Brain microvascular endothelial cell (primary cell): ENCODE data around the gene SKAP1.

Source experiments
- DNase-seq: peaks from one replicate; pipeline ENCODE4 v3.0.0-alpha.2; 2020
- H3K27ac ChIP-seq: fragments of 250-450 bp; sonication (Bioruptor Pico); 2 replicates; pipeline ENCODE4 v1.5.1; 2020; ENCODE audit warnings: mild to moderate bottlenecking, moderate library complexity
- H3K27me3 ChIP-seq: fragments of 250-450 bp; sonication (Bioruptor Pico); replicated peaks from 2 replicates; pipeline ENCODE4 v1.5.1; 2020; ENCODE audit warnings: mild to moderate bottlenecking
- H3K36me3 ChIP-seq: fragments of 250-450 bp; sonication (Bioruptor Pico); replicated peaks from 2 replicates; pipeline ENCODE4 v1.5.1; 2020; ENCODE audit warnings: mild to moderate bottlenecking
- H3K4me3 ChIP-seq: 2 replicates; pipeline ENCODE4 v1.5.1; 2011; ENCODE audit warnings: low read depth, mild to moderate bottlenecking, control low read depth, low read length, moderate library complexity
- CTCF ChIP-seq: IDR thresholded peaks from 2 replicates; pipeline ENCODE4 v1.5.1; 2011; ENCODE audit warnings: low read depth, mild to moderate bottlenecking, moderate library complexity, low read length, control low read depth, inconsistent platforms; ENCODE audit errors: missing control alignments
- in situ Hi-C: cut with HindIII; loops from 2 replicates; pipeline ENCODE4 v1.10.0; 2017; ENCODE audit warnings: low sequenced_read_pairs, low pct_ligation_motif_present

Gene SKAP1

GRCh38 chr17:48129981-48130380 lies 300.0 kb downstream of the SKAP1 start:
- no peak overlapping the region for H3K4me3 ChIP-seq
- TF ChIP-seq CTCF, result no peak
- in situ Hi-C loops, result no loop called here

GRCh38 chr17:48128400-48128799 lies 301.6 kb downstream of the SKAP1 start:
- Histone ChIP-seq H3K27ac (no peak overlapping the region), H3K4me3 (no peak overlapping the region), H3K27me3 (no peaks in the 10 kb centered on the region), H3K36me3 (peaks cover 8% of the 10 kb centered on the region)
- in situ Hi-C loops, result no loop called here
- TF ChIP-seq CTCF, result no peak
- no peak for DNase-seq

More at GRCh38 chr17:48129981-48130380, 300.0 kb downstream of the SKAP1 start:
- no peak overlapping the region for H3K27ac ChIP-seq
- peaks cover 4% of the 10 kb centered on the region for H3K36me3 ChIP-seq
- no peaks in the 10 kb centered on the region for H3K27me3 ChIP-seq
- DNase-seq, result no peak

GRCh38 chr17:48127371-48128051 lies 302.5 kb downstream of the SKAP1 start:
- DNase-seq, result no peak
- in situ Hi-C loops, result no loop called here
- Histone ChIP-seq H3K36me3 (peaks cover 15% of the 10 kb centered on the region), H3K27me3 (no peaks in the 10 kb centered on the region), H3K27ac (no peak overlapping the region), H3K4me3 (no peak overlapping the region)
- TF ChIP-seq CTCF, result no peak

GRCh38 chr17:48126532-48126850 lies 303.5 kb downstream of the SKAP1 start:
- H3K27ac ChIP-seq, result no peak overlapping the region
- no peaks in the 10 kb centered on the region for H3K27me3 ChIP-seq
- H3K4me3 ChIP-seq, result no peak overlapping the region
- in situ Hi-C loops, result no loop called here
- no peak for DNase-seq
- no peak for TF ChIP-seq CTCF
- peaks cover 25% of the 10 kb centered on the region for H3K36me3 ChIP-seq

- in situ Hi-C loops, result no loop called here
- no peak for TF ChIP-seq CTCF
- Histone ChIP-seq H3K27me3 (no peaks in the 10 kb centered on the region), H3K4me3 (no peak overlapping the region), H3K27ac (no peak overlapping the region), H3K36me3 (peaks cover 29% of the 10 kb centered on the region)
- no peak for DNase-seq
Measured at GRCh38 chr17:48125829-48126531, 304.0 kb downstream of the SKAP1 start.
